Glomerular endothelial cell (primary cell): ENCODE measurements around the gene HIRA. TPM values are rescaled to one million over a fixed set of nuclear protein-coding genes. Genes with fewer than 3 reads are reported as not detected.
"Not testable (repeated sequence)": the region's sequence is repeated elsewhere in the genome, so short reads cannot be mapped to it uniquely, and the experiment has no call there.

ENCODE experiments used
- DNase-seq: peaks from one replicate; pipeline ENCODE4 v3.0.0-alpha.2; 2011; ENCODE audit warnings: low read depth, low spot score; ENCODE audit errors: extremely low read depth
- total RNA-seq: library from RNA; depleted of rRNA; stranded (reverse); fragments of >200 nt; gene quantifications from 2 replicates; pipeline ENCODE4 v1.2.3, GENCODE V29; 2015

The HIRA gene
- total RNA-seq, 1 donor from 2014 or later: 32.6 TPM

GRCh38 chr22:19387038-19387437, 44.5 kb downstream of the HIRA start:
- DNase-seq: no peak

- DNase-seq: no peak
Measured at GRCh38 chr22:19386248-19386647, 45.3 kb downstream of the HIRA start.

GRCh38 chr22:19385221-19385906, 46.2 kb downstream of the HIRA start:
- DNase-seq: no peak

- DNase-seq: no peak
Measured at GRCh38 chr22:19383292-19383691, 48.2 kb downstream of the HIRA start.

GRCh38 chr22:19382240-19382639, 49.3 kb downstream of the HIRA start:
- no peak for DNase-seq

- no peak for DNase-seq
Measured at GRCh38 chr22:19378344-19378674, 53.2 kb downstream of the HIRA start.

GRCh38 chr22:19377565-19378343, 53.8 kb downstream of the HIRA start:
- no peak for DNase-seq

GRCh38 chr22:19376971-19377370, 54.6 kb downstream of the HIRA start:
- DNase-seq: no peak

GRCh38 chr22:19376247-19376646, 55.3 kb downstream of the HIRA start:
- no peak for DNase-seq

- no peak for DNase-seq
Measured at GRCh38 chr22:19375435-19375834, 56.1 kb downstream of the HIRA start.

- no peak for DNase-seq
Measured at GRCh38 chr22:19374410-19374809, 57.1 kb downstream of the HIRA start.

GRCh38 chr22:19373450-19373849, 58.1 kb downstream of the HIRA start:
- no peak for DNase-seq

GRCh38 chr22:19371893-19372292, 59.6 kb downstream of the HIRA start:
- DNase-seq: no peak

- no peak for DNase-seq
Measured at GRCh38 chr22:19368876-19369275, 62.7 kb downstream of the HIRA start.

GRCh38 chr22:19367763-19368367, 63.7 kb downstream of the HIRA start:
- no peak for DNase-seq

GRCh38 chr22:19363541-19363940, 68.0 kb downstream of the HIRA start:
- DNase-seq: not testable (repeated sequence)

GRCh38 chr22:19361501-19362103, 69.9 kb downstream of the HIRA start:
- DNase-seq: no peak

GRCh38 chr22:19360862-19361261, 70.7 kb downstream of the HIRA start:
- DNase-seq: no peak

- DNase-seq: no peak
Measured at GRCh38 chr22:19360300-19360792, 71.2 kb downstream of the HIRA start.

- DNase-seq: no peak
Measured at GRCh38 chr22:19359554-19360299, 71.8 kb downstream of the HIRA start.
